K562 (cell line): Measurements from ENCODE around the gene RAB3GAP1. TPM values are rescaled to one million over a fixed set of nuclear protein-coding genes. Genes with fewer than 3 reads are reported as not detected.

Experiments
- ARHGAP35 ChIP-seq: fragments of 450-650 bp; IDR thresholded peaks from 2 replicates; pipeline ENCODE4 v1.6.1; 2018; ENCODE audit not compliant: partially characterized antibody
- CBX3 ChIP-seq, 2 experiments: IDR thresholded peaks; 1 replicate in 1 of 2; 2 replicates in 1 of 2; pipeline ENCODE4 v1.6.1; 2012; ENCODE audit warnings: inconsistent platforms in 2 of 2, low read length in 2 of 2, borderline replicate concordance in 1 of 2, control low read depth in 1 of 2
- CREB1 ChIP-seq, 2 experiments: sonication (generic) in 1 of 2; formaldehyde crosslinking in 1 of 2; IDR thresholded peaks; 2 replicates each; pipeline versions ENCODE4 v1.6.1 to v1.8.0; 2012 to 2022; ENCODE audit warnings: inconsistent platforms in 1 of 2, mild to moderate bottlenecking in 1 of 2, missing genetic modification reagents in 1 of 2, moderate library complexity in 1 of 2
- ESRRA ChIP-seq: fragments of 450-650 bp; IDR thresholded peaks from 2 replicates; pipeline ENCODE4 v1.6.1; 2014; ENCODE audit warnings: low read depth, mild to moderate bottlenecking, moderate library complexity, borderline replicate concordance
- ETV6 ChIP-seq, 3 experiments: fragments of 150-350 bp in 1 of 3; sonication (generic) in 1 of 3; formaldehyde crosslinking in 1 of 3; IDR thresholded peaks; 2 replicates each; pipeline versions ENCODE4 v1.6.1 to v1.8.0; 2014 to 2022; ENCODE audit warnings: borderline replicate concordance in 2 of 3, low read depth in 2 of 3, antibody characterized with exemption in 1 of 3, low read length in 1 of 3, mild to moderate bottlenecking in 1 of 3, missing genetic modification reagents in 1 of 3
- HDAC1 ChIP-seq, 2 experiments: fragments of 450-650 bp; IDR thresholded peaks; 2 replicates each; pipeline ENCODE4 v1.6.1; 2016 to 2017; ENCODE audit warnings: inconsistent platforms in 1 of 2, mild to moderate bottlenecking in 1 of 2, moderate library complexity in 1 of 2
- JUND ChIP-seq, 2 experiments: IDR thresholded peaks; 2 replicates in 1 of 2; 3 replicates in 1 of 2; pipeline ENCODE4 v1.6.1; 2011; ENCODE audit warnings: borderline replicate concordance in 2 of 2, low read depth in 2 of 2, low read length in 2 of 2, improper control_type of control experiment in 1 of 2, missing biosample characterization in 1 of 2, missing genetic modification characterization in 1 of 2, missing genetic modification reagents in 1 of 2
- KAT8 ChIP-seq: fragments of 450-650 bp; IDR thresholded peaks from 2 replicates; pipeline ENCODE4 v1.6.1; 2016; ENCODE audit warnings: low read depth, mild to moderate bottlenecking
- PTTG1 ChIP-seq: fragments of 450-650 bp; IDR thresholded peaks from 2 replicates; pipeline ENCODE4 v1.6.1; 2016; ENCODE audit warnings: low read depth, mild to moderate bottlenecking, missing genetic modification characterization, missing compliant biosample characterization
- SNRNP70 ChIP-seq: fragments of 200-400 bp; formaldehyde crosslinking; optimal IDR thresholded peaks from 2 replicates; pipeline ENCODE3; 2017; ENCODE audit warnings: low read depth, low read length
- ZNF121 ChIP-seq: sonication (generic); formaldehyde crosslinking; conservative IDR thresholded peaks from 2 replicates; pipeline ENCODE4 v1.8.0; 2022; ENCODE audit warnings: missing genetic modification reagents
- ZNF232 ChIP-seq: sonication (generic); formaldehyde crosslinking; IDR thresholded peaks from 2 replicates; pipeline ENCODE4 v1.8.0; 2022; ENCODE audit warnings: mild to moderate bottlenecking, missing genetic modification reagents
- ZNF780A ChIP-seq: fragments of 250-450 bp; sonication (Bioruptor Pico); IDR thresholded peaks from 2 replicates; pipeline ENCODE4 v1.5.0; 2021; ENCODE audit warnings: mild to moderate bottlenecking
- polyA plus RNA-seq, 8 experiments: library from polyadenylated mRNA; depleted of rRNA in 4 of 8; stranded (reverse) in 5 of 8; unstranded in 3 of 8; fragments of >200 nt; fragmentation: Nextera tagmentation in 2 of 8; fragmentation: Illumina TruSeq in 1 of 8; extraction: Ambion mirVana in 2 of 8; extraction: Trizol in 1 of 8; gene quantifications; 2 replicates each; pipeline versions ENCODE4 v1.2.1 to v1.2.3, GENCODE V29; 2011 to 2014; ENCODE audit warnings: inconsistent platforms in 1 of 8, missing spikeins in 1 of 8
- total RNA-seq, 7 experiments: library from RNA; depleted of rRNA in 6 of 7; stranded (reverse); fragments of >200 nt in 6 of 7; fragmentation: Illumina TruSeq in 2 of 7; extraction: Trizol in 2 of 7; gene quantifications; 2 replicates each; pipeline versions ENCODE4 v1.2.1 to v1.2.3, GENCODE V29; 2011 to 2021; ENCODE audit warnings: low replicate concordance in 1 of 7
- TF ChIP-seq, protein P1 (sequence below): fragments of 450-650 bp; IDR thresholded peaks from 2 replicates; pipeline ENCODE4 v1.6.1; 2016
- TF ChIP-seq, protein P2 (sequence below), 2 experiments: fragments of 200-800 bp in 1 of 2; sonication (Bioruptor generic) in 1 of 2; sonication (generic) in 1 of 2; formaldehyde crosslinking in 1 of 2; IDR thresholded peaks in 1 of 2; conservative IDR thresholded peaks in 1 of 2; 2 replicates each; pipeline versions ENCODE4 v1.5.0 to v1.6.1; 2016 to 2020; ENCODE audit warnings: missing compliant biosample characterization in 1 of 2, missing genetic modification characterization in 1 of 2, missing genetic modification reagents in 1 of 2
- TF ChIP-seq, protein P3 (sequence below): fragments of 450-650 bp; IDR thresholded peaks from 2 replicates; pipeline ENCODE4 v1.6.1; 2018; ENCODE audit not compliant: partially characterized antibody

Gene RAB3GAP1
- total and polyA plus RNA-seq, 9 of the 15 experiments (the other 6 are each of a cell fraction or from before 2014, with no cell fraction given): 15.5 to 48.6 (median 33.0) TPM

DNA sequence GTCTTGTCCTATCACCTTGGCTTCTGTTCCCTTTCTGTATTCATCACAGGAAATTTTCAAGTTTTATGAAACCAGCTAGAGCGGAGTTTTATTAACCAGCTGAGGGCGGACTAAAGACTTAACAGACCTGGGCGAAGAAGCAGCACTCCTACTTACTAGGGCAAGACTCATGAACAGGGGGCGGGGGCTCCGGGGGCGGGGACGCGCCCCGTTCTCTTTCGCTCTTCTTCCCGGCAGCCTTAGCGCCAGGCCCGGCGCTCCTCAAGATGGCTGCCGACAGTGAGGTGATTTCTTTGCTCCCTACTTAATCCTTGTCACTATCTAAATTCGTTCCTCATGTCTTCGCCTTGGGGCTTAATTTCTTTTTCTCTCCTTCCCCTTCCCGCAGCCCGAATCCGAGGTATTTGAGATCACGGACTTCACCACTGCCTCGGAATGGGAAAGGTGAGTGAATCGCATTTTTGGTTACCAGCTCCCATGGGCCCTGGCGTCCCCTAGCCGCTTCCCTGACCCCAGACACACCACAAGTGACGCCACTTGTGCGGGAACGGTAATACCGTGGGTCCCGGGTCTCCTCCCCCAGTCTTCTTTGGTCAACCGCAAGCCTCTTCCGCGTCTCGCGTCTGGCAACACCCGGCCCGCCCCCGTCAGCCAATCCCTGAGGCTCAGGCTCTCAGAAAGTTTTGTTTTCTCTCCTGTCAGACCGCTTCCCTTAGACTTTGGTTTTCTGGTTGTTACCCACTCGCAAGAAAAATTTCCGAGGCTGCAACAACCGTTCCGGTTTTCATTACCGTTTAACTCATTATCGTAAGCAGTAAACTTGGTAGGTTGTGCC, at the start of gene RAB3GAP1 (continued):
- TF ChIP-seq SNRNP70 (no peak), ESRRA (peak; percentile 85; the same call in 1 of the 2 replicates), KAT8 (peak; percentile 79), PTTG1 (tag) (no peak), CREB1 (IDR thresholded peaks at IDR 0.05) (peak; percentile 51; the same call in 1 of the 2 replicates), CREB1 (CRISPR knock-in tag; IDR thresholded peaks at IDR 0.05) (0 out of 2 replicates have a peak, but pooled peaks have one; percentile 19), HDAC1 (IDR thresholded peaks at IDR 0.05) (peak in 1 of 2 experiments; percentile 82; a peak in 2 of 4 replicates), ARHGAP35 (no peak), JUND (IDR thresholded peaks at IDR 0.05; ENCODE audit: borderline replicate concordance, low read depth, low read length) (peak; percentile 36), JUND (tag; IDR thresholded peaks at IDR 0.05; ENCODE audit: borderline replicate concordance, low read depth, low read length) (0 out of 3 replicates have a peak, but pooled peaks have one; percentile 38), ZNF780A (CRISPR knock-in tag) (no peak), ZNF232 (CRISPR knock-in tag) (peak; percentile 61), ZNF121 (CRISPR knock-in tag) (no peak), CBX3 (IDR thresholded peaks at IDR 0.05; ENCODE audit: borderline replicate concordance in 1 of 2, low read length in 2 of 2) (peak in 1 of 2 experiments; percentile 35; a peak in 2 of 3 replicates), ETV6 (IDR thresholded peaks at IDR 0.05; ENCODE audit: borderline replicate concordance in 1 of 2, low read depth in 2 of 2, low read length in 1 of 2) (no peak), ETV6 (CRISPR knock-in tag; IDR thresholded peaks at IDR 0.05; ENCODE audit: borderline replicate concordance) (peak; percentile 80; the same call in 1 of the 2 replicates)
- TF ChIP-seq, protein P1, sequence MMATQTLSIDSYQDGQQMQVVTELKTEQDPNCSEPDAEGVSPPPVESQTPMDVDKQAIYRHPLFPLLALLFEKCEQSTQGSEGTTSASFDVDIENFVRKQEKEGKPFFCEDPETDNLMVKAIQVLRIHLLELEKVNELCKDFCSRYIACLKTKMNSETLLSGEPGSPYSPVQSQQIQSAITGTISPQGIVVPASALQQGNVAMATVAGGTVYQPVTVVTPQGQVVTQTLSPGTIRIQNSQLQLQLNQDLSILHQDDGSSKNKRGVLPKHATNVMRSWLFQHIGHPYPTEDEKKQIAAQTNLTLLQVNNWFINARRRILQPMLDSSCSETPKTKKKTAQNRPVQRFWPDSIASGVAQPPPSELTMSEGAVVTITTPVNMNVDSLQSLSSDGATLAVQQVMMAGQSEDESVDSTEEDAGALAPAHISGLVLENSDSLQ: peak; percentile 40; the same call in 1 of the 2 replicates
- TF ChIP-seq, protein P2, sequence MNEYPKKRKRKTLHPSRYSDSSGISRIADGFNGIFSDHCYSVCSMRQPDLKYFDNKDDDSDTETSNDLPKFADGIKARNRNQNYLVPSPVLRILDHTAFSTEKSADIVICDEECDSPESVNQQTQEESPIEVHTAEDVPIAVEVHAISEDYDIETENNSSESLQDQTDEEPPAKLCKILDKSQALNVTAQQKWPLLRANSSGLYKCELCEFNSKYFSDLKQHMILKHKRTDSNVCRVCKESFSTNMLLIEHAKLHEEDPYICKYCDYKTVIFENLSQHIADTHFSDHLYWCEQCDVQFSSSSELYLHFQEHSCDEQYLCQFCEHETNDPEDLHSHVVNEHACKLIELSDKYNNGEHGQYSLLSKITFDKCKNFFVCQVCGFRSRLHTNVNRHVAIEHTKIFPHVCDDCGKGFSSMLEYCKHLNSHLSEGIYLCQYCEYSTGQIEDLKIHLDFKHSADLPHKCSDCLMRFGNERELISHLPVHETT (CRISPR knock-in tag; conservative IDR thresholded peaks at IDR 0.05 in 1 of 2, IDR thresholded peaks at IDR 0.05 in 1 of 2): peak in 1 of 2 experiments; percentile 82; a peak in 2 of 4 replicates
- TF ChIP-seq, protein P3, sequence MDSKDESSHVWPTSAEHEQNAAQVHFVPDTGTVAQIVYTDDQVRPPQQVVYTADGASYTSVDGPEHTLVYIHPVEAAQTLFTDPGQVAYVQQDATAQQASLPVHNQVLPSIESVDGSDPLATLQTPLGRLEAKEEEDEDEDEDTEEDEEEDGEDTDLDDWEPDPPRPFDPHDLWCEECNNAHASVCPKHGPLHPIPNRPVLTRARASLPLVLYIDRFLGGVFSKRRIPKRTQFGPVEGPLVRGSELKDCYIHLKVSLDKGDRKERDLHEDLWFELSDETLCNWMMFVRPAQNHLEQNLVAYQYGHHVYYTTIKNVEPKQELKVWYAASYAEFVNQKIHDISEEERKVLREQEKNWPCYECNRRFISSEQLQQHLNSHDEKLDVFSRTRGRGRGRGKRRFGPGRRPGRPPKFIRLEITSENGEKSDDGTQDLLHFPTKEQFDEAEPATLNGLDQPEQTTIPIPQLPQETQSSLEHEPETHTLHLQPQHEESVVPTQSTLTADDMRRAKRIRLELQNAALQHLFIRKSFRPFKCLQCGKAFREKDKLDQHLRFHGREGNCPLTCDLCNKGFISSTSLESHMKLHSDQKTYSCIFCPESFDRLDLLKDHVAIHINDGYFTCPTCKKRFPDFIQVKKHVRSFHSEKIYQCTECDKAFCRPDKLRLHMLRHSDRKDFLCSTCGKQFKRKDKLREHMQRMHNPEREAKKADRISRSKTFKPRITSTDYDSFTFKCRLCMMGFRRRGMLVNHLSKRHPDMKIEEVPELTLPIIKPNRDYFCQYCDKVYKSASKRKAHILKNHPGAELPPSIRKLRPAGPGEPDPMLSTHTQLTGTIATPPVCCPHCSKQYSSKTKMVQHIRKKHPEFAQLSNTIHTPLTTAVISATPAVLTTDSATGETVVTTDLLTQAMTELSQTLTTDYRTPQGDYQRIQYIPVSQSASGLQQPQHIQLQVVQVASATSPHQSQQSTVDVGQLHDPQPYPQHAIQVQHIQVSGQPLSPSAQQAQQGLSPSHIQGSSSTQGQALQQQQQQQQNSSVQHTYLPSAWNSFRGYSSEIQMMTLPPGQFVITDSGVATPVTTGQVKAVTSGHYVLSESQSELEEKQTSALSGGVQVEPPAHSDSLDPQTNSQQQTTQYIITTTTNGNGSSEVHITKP: peak; percentile 9
